Muscle of leg (tissue), 11 donors: ENCODE results near the gene FBXO44. TPM values are rescaled to one million over a fixed set of nuclear protein-coding genes. Genes with fewer than 3 reads are reported as not detected.

ENCODE experiments used
- DNase-seq: peaks from one replicate; pipeline ENCODE4 v3.0.0; 2013
- H3K27ac ChIP-seq: one replicate; pipeline ENCODE4 v1.5.1; 2013; ENCODE audit warnings: mild to moderate bottlenecking, low read length, control low read depth
- H3K27me3 ChIP-seq: one replicate; pipeline ENCODE4 v1.6.1; 2013; ENCODE audit warnings: low read length; ENCODE audit not compliant: control insufficient read depth, insufficient read depth
- H3K36me3 ChIP-seq: one replicate; pipeline ENCODE4 v1.6.1; 2013; ENCODE audit warnings: low read length; ENCODE audit not compliant: control insufficient read depth, insufficient read depth
- H3K4me1 ChIP-seq: one replicate; pipeline ENCODE4 v1.6.1; 2013; ENCODE audit warnings: low read length; ENCODE audit not compliant: control insufficient read depth, insufficient read depth
- H3K4me3 ChIP-seq: one replicate; pipeline ENCODE4 v1.5.1; 2013; ENCODE audit warnings: low read length, control low read depth
- H3K9me3 ChIP-seq: replicated peaks from 2 replicates; pipeline ENCODE4 v1.6.1; 2013; ENCODE audit warnings: low read depth, low read length; ENCODE audit not compliant: control insufficient read depth
- WGBS: methylation state at CpG from one replicate; pipeline ENCODE4 v1.1.5; 2013; ENCODE audit warnings: missing lambda C conversion rate; ENCODE audit not compliant: insufficient coverage; 5-methylcytosine and 5-hydroxymethylcytosine counted together
- polyA plus RNA-seq, 8 donors: library from polyadenylated mRNA; unstranded; fragments of 120-200 nt; gene quantifications; one replicate each; pipeline versions ENCODE4 v1.2.1 to v1.2.3, GENCODE V29; 2013; ENCODE audit warnings: inconsistent platforms in 1 of 8, low replicate concordance in 1 of 8; ENCODE audit not compliant: insufficient read length in 8 of 8, insufficient read depth in 1 of 8
- total RNA-seq: library from RNA; stranded (reverse); fragments of 120-200 nt; gene quantifications from one replicate; pipeline ENCODE4 v1.2.4, GENCODE V29; 2013

The FBXO44 gene
- total and polyA plus RNA-seq, 9 donors, result 4.1 to 8.3 (median 4.6) TPM

GRCh38 chr1:11617314-11617713, 37.4 kb upstream of the FBXO44 start:
- H3K9me3 ChIP-seq, result no peaks in the 10 kb centered on the region
- WGBS, result 50% methylated on average over 5 of the region's 7 CpGs
- no peaks in the 10 kb centered on the region for H3K36me3 ChIP-seq
- no peak overlapping the region for H3K4me3 ChIP-seq
- H3K4me1 ChIP-seq, result peaks cover 4% of the 10 kb centered on the region
- no peak overlapping the region for H3K27ac ChIP-seq
- peak; percentile 16 for DNase-seq
- peaks cover 6% of the 10 kb centered on the region for H3K27me3 ChIP-seq

GRCh38 chr1:11617741-11618140, 36.9 kb upstream of the FBXO44 start:
- Histone ChIP-seq H3K4me3 (no peak overlapping the region), H3K27me3 (peaks cover 6% of the 10 kb centered on the region), H3K4me1 (peaks cover 4% of the 10 kb centered on the region), H3K36me3 (no peaks in the 10 kb centered on the region), H3K27ac (no peak overlapping the region), H3K9me3 (no peaks in the 10 kb centered on the region)
- no peak for DNase-seq
- 100% methylated on average over 1 of the region's 2 CpGs for WGBS

GRCh38 chr1:11620405-11620804, 34.3 kb upstream of the FBXO44 start:
- H3K36me3 ChIP-seq, result no peaks in the 10 kb centered on the region
- H3K9me3 ChIP-seq, result no peaks in the 10 kb centered on the region
- H3K27ac ChIP-seq, result no peak overlapping the region
- H3K4me1 ChIP-seq, result peaks cover 4% of the 10 kb centered on the region
- H3K27me3 ChIP-seq, result no peaks in the 10 kb centered on the region
- DNase-seq, result no peak
- H3K4me3 ChIP-seq, result no peak overlapping the region
- WGBS, result 30% methylated on average over 10 of the region's 12 CpGs

- Histone ChIP-seq H3K4me3 (no peak overlapping the region), H3K9me3 (no peaks in the 10 kb centered on the region), H3K36me3 (no peaks in the 10 kb centered on the region), H3K27me3 (no peaks in the 10 kb centered on the region), H3K4me1 (peaks cover 4% of the 10 kb centered on the region), H3K27ac (no peak overlapping the region)
- no peak for DNase-seq
- WGBS, result 94% methylated on average over 3 of the region's 5 CpGs
Measured at GRCh38 chr1:11620924-11621323, 33.8 kb upstream of the FBXO44 start.

GRCh38 chr1:11622398-11622797, 32.3 kb upstream of the FBXO44 start:
- Histone ChIP-seq H3K36me3 (no peaks in the 10 kb centered on the region), H3K9me3 (no peaks in the 10 kb centered on the region), H3K27me3 (no peaks in the 10 kb centered on the region), H3K4me1 (peaks cover under 1% of the 10 kb centered on the region), H3K27ac (no peak overlapping the region), H3K4me3 (no peak overlapping the region)
- 50% methylated on average over 1 of the region's 3 CpGs for WGBS
- DNase-seq, result no peak

- Histone ChIP-seq H3K36me3 (no peaks in the 10 kb centered on the region), H3K4me3 (no peak overlapping the region), H3K27ac (no peak overlapping the region), H3K4me1 (no peaks in the 10 kb centered on the region), H3K27me3 (no peaks in the 10 kb centered on the region), H3K9me3 (no peaks in the 10 kb centered on the region)
- 77% methylated on average over 7 of the region's 8 CpGs for WGBS
- no peak for DNase-seq
Measured at GRCh38 chr1:11623702-11624101, 31.0 kb upstream of the FBXO44 start.

- Histone ChIP-seq H3K4me1 (peaks cover 5% of the 10 kb centered on the region), H3K27me3 (peaks cover 6% of the 10 kb centered on the region), H3K27ac (no peak overlapping the region), H3K36me3 (no peaks in the 10 kb centered on the region), H3K4me3 (no peak overlapping the region), H3K9me3 (no peaks in the 10 kb centered on the region)
- no peak for DNase-seq
- no CpG with 5 or more reads among the region's 3 CpGs for WGBS
Measured at GRCh38 chr1:11626551-11626950, 28.1 kb upstream of the FBXO44 start.

- H3K36me3 ChIP-seq, result no peaks in the 10 kb centered on the region
- peaks cover 5% of the 10 kb centered on the region for H3K4me1 ChIP-seq
- H3K27ac ChIP-seq, result no peak overlapping the region
- no peak overlapping the region for H3K4me3 ChIP-seq
- DNase-seq, result no peak
- H3K27me3 ChIP-seq, result peaks cover 6% of the 10 kb centered on the region
- 100% methylated on average over 1 of the region's 7 CpGs for WGBS
- no peaks in the 10 kb centered on the region for H3K9me3 ChIP-seq
Measured at GRCh38 chr1:11628767-11629166, 25.9 kb upstream of the FBXO44 start.

GRCh38 chr1:11629184-11630016, 25.3 kb upstream of the FBXO44 start:
- DNase-seq, result peak; percentile 56
- Histone ChIP-seq H3K36me3 (no peaks in the 10 kb centered on the region), H3K27ac (no peak overlapping the region), H3K27me3 (peaks cover 6% of the 10 kb centered on the region), H3K9me3 (no peaks in the 10 kb centered on the region), H3K4me3 (no peak overlapping the region), H3K4me1 (peaks cover 5% of the 10 kb centered on the region)
- 14% methylated on average over 1 of the region's 15 CpGs for WGBS

GRCh38 chr1:11634365-11635192, 20.1 kb upstream of the FBXO44 start:
- Histone ChIP-seq H3K9me3 (no peaks in the 10 kb centered on the region), H3K27me3 (peaks cover 7% of the 10 kb centered on the region)
- WGBS, result 74% methylated on average over 6 of the region's 11 CpGs

More at GRCh38 chr1:11634365-11635192, 20.1 kb upstream of the FBXO44 start:
- no peak for DNase-seq
- no peaks in the 10 kb centered on the region for H3K36me3 ChIP-seq
- H3K4me3 ChIP-seq, result no peak overlapping the region
- H3K27ac ChIP-seq, result no peak overlapping the region
- peaks cover 3% of the 10 kb centered on the region for H3K4me1 ChIP-seq
